Karpas-422 (cell line): ENCODE results near the gene CGB3. TPM values are rescaled to one million over a fixed set of nuclear protein-coding genes. Genes with fewer than 3 reads are reported as not detected.

Experiments used
- DNase-seq: peaks from one replicate; pipeline ENCODE4 v3.0.0-alpha.2; 2015
- H2AFZ ChIP-seq: fragments of 200-600 bp; sonication (generic); 2 replicates; pipeline ENCODE4 v1.6.1; 2014; ENCODE audit warnings: antibody characterized with exemption, low read length, mixed read lengths
- H3K27ac ChIP-seq: fragments of 200-600 bp; sonication (generic); 2 replicates; pipeline ENCODE4 v1.5.1; 2014; ENCODE audit warnings: mild to moderate bottlenecking, low read length, moderate library complexity
- H3K27me3 ChIP-seq: fragments of 200-600 bp; sonication (generic); 2 replicates; pipeline ENCODE4 v1.6.1; 2014; ENCODE audit warnings: low read length, mixed read lengths
- H3K36me3 ChIP-seq: fragments of 200-600 bp; sonication (generic); 2 replicates; pipeline ENCODE4 v1.6.1; 2014; ENCODE audit warnings: low read length, mixed read lengths; ENCODE audit not compliant: insufficient read depth
- H3K4me1 ChIP-seq: fragments of 200-600 bp; sonication (generic); 2 replicates; pipeline ENCODE4 v1.6.1; 2014; ENCODE audit warnings: mild to moderate bottlenecking, low read length, mixed read lengths
- H3K4me2 ChIP-seq: fragments of 200-600 bp; sonication (generic); 2 replicates; pipeline ENCODE4 v1.6.1; 2014; ENCODE audit warnings: low read length, low read depth, mild to moderate bottlenecking; ENCODE audit not compliant: poor library complexity, severe bottlenecking
- H3K4me3 ChIP-seq: fragments of 200-600 bp; sonication (generic); 2 replicates; pipeline ENCODE4 v1.5.1; 2014; ENCODE audit warnings: mild to moderate bottlenecking, antibody characterized with exemption, low read length, mixed read lengths
- H3K79me2 ChIP-seq: fragments of 200-600 bp; sonication (generic); 2 replicates; pipeline ENCODE4 v1.6.1; 2014; ENCODE audit warnings: mild to moderate bottlenecking, low read length, mixed read lengths
- H3K9ac ChIP-seq: fragments of 200-600 bp; sonication (generic); 2 replicates; pipeline ENCODE4 v1.6.0; 2014; ENCODE audit warnings: low read length
- H3K9me2 ChIP-seq: fragments of 200-600 bp; sonication (generic), shearing (Covaris generic); replicated peaks from 2 replicates; pipeline ENCODE4 v1.6.0; 2014; ENCODE audit warnings: mild to moderate bottlenecking, low read length, moderate library complexity; ENCODE audit not compliant: insufficient read depth
- H3K9me3 ChIP-seq: fragments of 300-700, 200-600 bp; sonication (generic); 2 replicates; pipeline ENCODE4 v1.6.1; 2014; ENCODE audit warnings: low read length, mixed read lengths
- H4K20me1 ChIP-seq: fragments of 200-600 bp; sonication (generic); 2 replicates; pipeline ENCODE4 v1.6.1; 2014; ENCODE audit warnings: mild to moderate bottlenecking, antibody characterized with exemption, low read length, low read depth; ENCODE audit not compliant: insufficient read depth
- total RNA-seq: library from RNA; depleted of rRNA; stranded (reverse); fragments of >200 nt; shearing (Covaris generic); gene quantifications from 2 replicates; pipeline ENCODE4 v1.2.3, GENCODE V29; 2014; ENCODE audit warnings: low replicate concordance

The CGB3 gene
- total RNA-seq, 1 experiment from 2014 or later, result not detected

DNA sequence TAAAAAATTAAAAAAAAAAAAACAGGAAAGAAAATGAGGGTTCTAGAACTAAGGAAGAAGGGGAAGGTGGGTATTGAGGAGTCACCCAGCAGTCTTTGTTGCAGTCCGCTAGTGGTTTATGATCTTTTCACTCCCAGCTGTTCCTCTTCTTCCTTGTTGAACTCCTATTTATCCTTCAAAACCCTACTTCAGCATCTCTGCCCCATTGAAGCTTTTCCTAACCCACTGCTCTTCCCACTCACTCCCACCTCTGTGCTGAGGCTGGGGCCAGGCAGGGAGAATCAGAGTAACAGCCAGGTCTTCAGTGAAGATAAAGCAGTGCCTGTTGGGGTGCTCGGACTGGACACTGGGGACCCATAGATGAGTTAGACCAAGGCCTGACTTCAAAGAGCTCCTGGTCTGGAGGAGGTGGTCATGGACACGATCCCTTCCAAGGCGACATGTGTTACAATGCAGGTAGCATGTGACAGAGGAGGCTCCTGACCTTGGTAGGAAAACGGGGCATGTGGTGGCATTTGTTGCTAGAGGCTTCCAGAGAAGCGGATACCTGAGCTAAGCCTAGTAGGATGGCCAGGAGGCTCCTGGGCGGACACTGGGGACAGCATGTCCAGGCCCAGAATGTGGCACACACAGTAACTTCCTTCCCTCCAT lies 19.0 kb downstream of the CGB3 start:
- Histone ChIP-seq H3K79me2 (peaks cover under 1% of the 10 kb centered on the region; the same call in 1 of the 2 replicates), H3K36me3 (peaks cover 38% of the 10 kb centered on the region), H3K27me3 (no peaks in the 10 kb centered on the region), H2AFZ (no peak overlapping the region), H3K9me2 (no peaks in the 10 kb centered on the region), H3K9ac (no peak overlapping the region), H3K27ac (no peak overlapping the region), H4K20me1 (0 out of 2 replicates have a peak, but pooled peaks cover 3% of the 10 kb centered on the region), H3K4me2 (no peak overlapping the region), H3K4me3 (no peak overlapping the region), H3K4me1 (no peaks in the 10 kb centered on the region), H3K9me3 (no peaks in the 10 kb centered on the region)
- no peak for DNase-seq

DNA sequence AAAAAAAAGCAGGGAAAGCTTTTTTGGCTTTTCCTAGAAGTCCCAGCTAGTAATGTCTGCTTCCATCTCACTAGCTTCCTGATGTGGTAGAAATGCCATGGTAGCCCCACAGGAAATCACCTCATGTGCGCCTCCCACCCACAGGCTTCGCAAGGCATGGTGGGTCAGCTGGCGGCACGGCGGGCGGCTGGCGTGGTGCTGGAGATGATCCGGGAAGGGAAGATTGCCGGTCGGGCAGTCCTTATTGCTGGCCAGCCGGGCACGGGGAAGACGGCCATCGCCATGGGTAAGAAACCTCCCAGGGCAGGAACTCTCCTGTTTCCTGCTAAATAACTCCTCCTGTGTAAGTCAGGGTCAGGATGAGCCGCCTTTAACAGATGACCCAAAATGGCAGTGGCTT lies 20.0 kb downstream of the CGB3 start:
- Histone ChIP-seq H3K4me3 (no peak overlapping the region), H3K4me2 (no peak overlapping the region), H3K4me1 (no peaks in the 10 kb centered on the region), H3K9me2 (no peaks in the 10 kb centered on the region), H3K27me3 (no peaks in the 10 kb centered on the region), H4K20me1 (0 out of 2 replicates have a peak, but pooled peaks cover 3% of the 10 kb centered on the region), H3K9me3 (no peaks in the 10 kb centered on the region), H3K27ac (no peak overlapping the region), H3K79me2 (peaks cover 9% of the 10 kb centered on the region; the same call in 1 of the 2 replicates), H3K36me3 (peaks cover 39% of the 10 kb centered on the region), H2AFZ (no peak overlapping the region), H3K9ac (no peak overlapping the region)
- no peak for DNase-seq

DNA sequence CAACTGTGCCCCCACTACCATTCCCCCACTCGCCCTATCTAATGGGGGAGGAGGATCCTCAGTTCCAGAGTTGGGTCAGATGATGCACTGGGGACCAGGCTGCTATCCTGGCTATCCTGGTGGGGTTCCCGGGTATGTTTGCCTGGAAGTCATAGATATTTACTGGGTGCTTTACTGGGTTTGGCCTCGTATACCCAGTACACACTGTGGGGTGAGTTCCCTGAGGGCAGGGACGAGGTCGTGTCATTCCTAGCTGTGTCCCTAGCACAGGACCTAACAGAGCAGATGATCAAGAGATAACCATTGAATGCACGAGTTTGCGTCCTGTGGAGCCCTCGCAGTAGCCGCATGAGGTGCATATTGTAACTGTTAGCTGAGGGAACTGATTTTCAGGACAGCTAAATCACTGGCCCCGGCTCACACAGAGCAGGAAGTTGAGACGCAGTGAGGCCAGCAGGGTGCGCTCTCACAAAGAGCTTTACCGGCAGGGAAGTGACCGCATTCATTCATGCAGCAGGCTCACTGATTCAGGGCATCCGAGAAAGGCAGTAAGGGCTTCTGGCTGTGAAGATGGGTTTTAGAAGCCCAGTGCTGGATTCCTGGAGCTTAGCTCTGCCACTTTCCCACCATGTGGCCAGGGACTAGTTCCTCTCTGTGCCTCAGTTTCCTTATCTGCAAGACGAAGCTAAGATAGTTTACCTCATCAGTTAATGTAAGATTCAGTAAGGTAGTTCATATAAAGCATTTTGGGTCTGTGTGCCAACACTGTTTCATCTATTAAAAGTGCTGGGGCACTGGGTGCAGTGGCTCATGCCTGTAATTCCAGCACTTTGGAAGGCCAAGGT lies 24.4 kb downstream of the CGB3 start:
- Histone ChIP-seq H3K79me2 (peaks cover 44% of the 10 kb centered on the region), H3K9ac (no peak overlapping the region), H4K20me1 (peaks cover 19% of the 10 kb centered on the region), H3K36me3 (peaks cover 23% of the 10 kb centered on the region), H3K4me1 (peaks cover 7% of the 10 kb centered on the region), H3K27me3 (no peaks in the 10 kb centered on the region), H2AFZ (no peak overlapping the region), H3K4me3 (no peak overlapping the region), H3K4me2 (no peak overlapping the region), H3K27ac (no peak overlapping the region), H3K9me3 (no peaks in the 10 kb centered on the region), H3K9me2 (no peaks in the 10 kb centered on the region)
- peak; percentile 92 for DNase-seq

DNA sequence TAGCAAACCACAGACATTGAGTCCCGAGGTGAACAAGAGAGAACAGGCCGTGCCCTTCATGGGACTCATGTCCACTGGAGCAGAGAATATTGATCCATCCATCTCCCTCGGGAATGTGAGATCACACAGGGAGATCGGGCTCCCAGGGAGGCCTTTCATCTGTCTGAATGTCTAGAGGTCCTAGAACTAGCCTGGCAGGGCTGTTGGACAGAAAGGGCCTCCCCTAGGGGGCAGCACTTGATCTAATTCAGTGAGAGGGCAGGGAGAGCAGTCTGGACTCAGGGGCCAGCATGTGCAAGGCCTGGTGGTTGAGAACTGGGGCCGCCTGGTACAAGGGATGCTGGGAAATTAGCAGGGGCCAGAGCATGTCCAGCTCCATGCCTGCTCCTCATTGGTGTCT lies 26.2 kb downstream of the CGB3 start:
- Histone ChIP-seq H3K9ac (no peak overlapping the region), H3K36me3 (peaks cover 8% of the 10 kb centered on the region; the same call in 1 of the 2 replicates), H3K9me3 (no peaks in the 10 kb centered on the region), H4K20me1 (peaks cover 24% of the 10 kb centered on the region), H2AFZ (no peak overlapping the region), H3K4me3 (no peak overlapping the region), H3K27me3 (no peaks in the 10 kb centered on the region), H3K9me2 (no peaks in the 10 kb centered on the region), H3K79me2 (peaks cover 55% of the 10 kb centered on the region), H3K4me1 (peaks cover 11% of the 10 kb centered on the region), H3K4me2 (no peak overlapping the region), H3K27ac (no peak overlapping the region)
- peak; percentile 88 for DNase-seq

- DNase-seq, result peak; percentile 54
- Histone ChIP-seq H4K20me1 (peaks cover 24% of the 10 kb centered on the region), H3K4me2 (peak overlapping the region; percentile 84), H3K36me3 (no peaks in the 10 kb centered on the region), H3K27me3 (no peaks in the 10 kb centered on the region), H3K9ac (peak overlapping the region; percentile 87), H3K9me3 (no peaks in the 10 kb centered on the region), H3K4me3 (peak overlapping the region; percentile 87), H2AFZ (no peak overlapping the region), H3K9me2 (no peaks in the 10 kb centered on the region), H3K27ac (peak overlapping the region; percentile 76), H3K79me2 (peaks cover 76% of the 10 kb centered on the region), H3K4me1 (peaks cover 23% of the 10 kb centered on the region)
Measured at GRCh38 chr19:48994035-48994386, 30.1 kb downstream of the CGB3 start.

GRCh38 chr19:48993175-48994034 lies 30.7 kb downstream of the CGB3 start, which contains the start of the genes GYS1 and RUVBL2:
Gene GYS1 (minus strand): TSS chr19:48993309. CDS start chr19:48993112, 197 bp downstream.
Gene RUVBL2 (plus strand): TSS chr19:48993887. CDS start chr19:48993912, 25 bp downstream.
- peak within 1 kb of the TSS; percentile 91 for H3K9ac ChIP-seq
- peak within 1 kb of the TSS; percentile 33; the same call in 1 of the 2 replicates for H2AFZ ChIP-seq
- no peaks in the 10 kb centered on the region for H3K9me3 ChIP-seq
- H3K4me2 ChIP-seq, result peak within 1 kb of the TSS; percentile 86
- no peaks in the 10 kb centered on the region for H3K27me3 ChIP-seq
- no peaks in the 10 kb centered on the region for H3K9me2 ChIP-seq
- no peaks in the 10 kb centered on the region for H3K36me3 ChIP-seq
- peaks cover 24% of the 10 kb centered on the region for H4K20me1 ChIP-seq
- peaks cover 75% of the 10 kb centered on the region for H3K79me2 ChIP-seq
- H3K4me1 ChIP-seq, result peaks cover 23% of the 10 kb centered on the region
- peak within 1 kb of the TSS; percentile 76 for H3K27ac ChIP-seq
- H3K4me3 ChIP-seq, result peak within 1 kb of the TSS; percentile 87
- peak; percentile 100 for DNase-seq

GRCh38 chr19:48992581-48993174 lies 31.5 kb downstream of the CGB3 start:
- H3K79me2 ChIP-seq, result peaks cover 68% of the 10 kb centered on the region
- DNase-seq, result peak; percentile 74
- peak overlapping the region; percentile 91 for H3K9ac ChIP-seq

More at GRCh38 chr19:48992581-48993174, 31.5 kb downstream of the CGB3 start:
- peak overlapping the region; percentile 86 for H3K4me2 ChIP-seq
- no peaks in the 10 kb centered on the region for H3K9me2 ChIP-seq
- H3K36me3 ChIP-seq, result no peaks in the 10 kb centered on the region
- H2AFZ ChIP-seq, result peak overlapping the region; percentile 33; the same call in 1 of the 2 replicates
- H3K27ac ChIP-seq, result peak overlapping the region; percentile 46; the same call in 1 of the 2 replicates
- H3K9me3 ChIP-seq, result no peaks in the 10 kb centered on the region
- peaks cover 18% of the 10 kb centered on the region for H4K20me1 ChIP-seq
- peaks cover 23% of the 10 kb centered on the region for H3K4me1 ChIP-seq
- H3K27me3 ChIP-seq, result no peaks in the 10 kb centered on the region
- peak overlapping the region; percentile 87 for H3K4me3 ChIP-seq
